Tibial nerve (tissue), 4 donors: Measurements from ENCODE around the gene PANX2.

ENCODE experiments used
- CTCF ChIP-seq, 5 experiments: fragments of 200-600 bp in 3 of 5; fragments of 450-650 bp in 2 of 5; sonication (generic) in 3 of 5; IDR thresholded peaks; one replicate each; pipeline ENCODE4 v1.5.1; 2016 to 2019; ENCODE audit warnings: antibody characterized with exemption in 5 of 5, mild to moderate bottlenecking in 3 of 5, moderate library complexity in 2 of 5
- EP300 ChIP-seq, 2 donors: sonication (generic); formaldehyde crosslinking; IDR thresholded peaks; one replicate each; pipeline ENCODE4 v1.6.1; 2017; ENCODE audit warnings: antibody characterized with exemption in 2 of 2, mild to moderate bottlenecking in 1 of 2

GRCh38 chr22:50143096-50143495 lies 27.4 kb upstream of the PANX2 start:
- no peak for TF ChIP-seq CTCF (IDR thresholded peaks at IDR 0.05)
- TF ChIP-seq EP300 (IDR thresholded peaks at IDR 0.05), result no peak
